PC-9 (cell line): ENCODE measurements around the gene ZNF428.

ENCODE experiments used
- EZH2 ChIP-seq: fragments of 200-600 bp; sonication (generic); IDR thresholded peaks from 2 replicates; pipeline ENCODE4 v1.8.0; 2017; ENCODE audit warnings: antibody characterized with exemption, low read depth
- TF ChIP-seq, protein P1 (sequence below): fragments of 200-600 bp; sonication (generic); conservative IDR thresholded peaks from 2 replicates; pipeline ENCODE4 v1.6.1; 2017; ENCODE audit warnings: mixed run types, antibody characterized with exemption, mild to moderate bottlenecking, moderate library complexity

- TF ChIP-seq, protein P1, sequence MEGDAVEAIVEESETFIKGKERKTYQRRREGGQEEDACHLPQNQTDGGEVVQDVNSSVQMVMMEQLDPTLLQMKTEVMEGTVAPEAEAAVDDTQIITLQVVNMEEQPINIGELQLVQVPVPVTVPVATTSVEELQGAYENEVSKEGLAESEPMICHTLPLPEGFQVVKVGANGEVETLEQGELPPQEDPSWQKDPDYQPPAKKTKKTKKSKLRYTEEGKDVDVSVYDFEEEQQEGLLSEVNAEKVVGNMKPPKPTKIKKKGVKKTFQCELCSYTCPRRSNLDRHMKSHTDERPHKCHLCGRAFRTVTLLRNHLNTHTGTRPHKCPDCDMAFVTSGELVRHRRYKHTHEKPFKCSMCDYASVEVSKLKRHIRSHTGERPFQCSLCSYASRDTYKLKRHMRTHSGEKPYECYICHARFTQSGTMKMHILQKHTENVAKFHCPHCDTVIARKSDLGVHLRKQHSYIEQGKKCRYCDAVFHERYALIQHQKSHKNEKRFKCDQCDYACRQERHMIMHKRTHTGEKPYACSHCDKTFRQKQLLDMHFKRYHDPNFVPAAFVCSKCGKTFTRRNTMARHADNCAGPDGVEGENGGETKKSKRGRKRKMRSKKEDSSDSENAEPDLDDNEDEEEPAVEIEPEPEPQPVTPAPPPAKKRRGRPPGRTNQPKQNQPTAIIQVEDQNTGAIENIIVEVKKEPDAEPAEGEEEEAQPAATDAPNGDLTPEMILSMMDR, result no peak
- TF ChIP-seq EZH2, result no peak
Observed at GRCh38 chr19:43598445-43599240, 20.8 kb downstream of the ZNF428 start.
